Diencephalon (tissue), 1 donor: ENCODE results near the gene SMARCD1. TPM values are rescaled to one million over a fixed set of nuclear protein-coding genes. Genes with fewer than 3 reads are reported as not detected.

Source experiments
- total RNA-seq: library from RNA; depleted of rRNA; stranded (reverse); fragments of >200 nt; gene quantifications from one replicate; pipeline ENCODE4 v1.2.3, GENCODE V29; 2014

SMARCD1 gene
- total RNA-seq: 50.3 TPM

DNA sequence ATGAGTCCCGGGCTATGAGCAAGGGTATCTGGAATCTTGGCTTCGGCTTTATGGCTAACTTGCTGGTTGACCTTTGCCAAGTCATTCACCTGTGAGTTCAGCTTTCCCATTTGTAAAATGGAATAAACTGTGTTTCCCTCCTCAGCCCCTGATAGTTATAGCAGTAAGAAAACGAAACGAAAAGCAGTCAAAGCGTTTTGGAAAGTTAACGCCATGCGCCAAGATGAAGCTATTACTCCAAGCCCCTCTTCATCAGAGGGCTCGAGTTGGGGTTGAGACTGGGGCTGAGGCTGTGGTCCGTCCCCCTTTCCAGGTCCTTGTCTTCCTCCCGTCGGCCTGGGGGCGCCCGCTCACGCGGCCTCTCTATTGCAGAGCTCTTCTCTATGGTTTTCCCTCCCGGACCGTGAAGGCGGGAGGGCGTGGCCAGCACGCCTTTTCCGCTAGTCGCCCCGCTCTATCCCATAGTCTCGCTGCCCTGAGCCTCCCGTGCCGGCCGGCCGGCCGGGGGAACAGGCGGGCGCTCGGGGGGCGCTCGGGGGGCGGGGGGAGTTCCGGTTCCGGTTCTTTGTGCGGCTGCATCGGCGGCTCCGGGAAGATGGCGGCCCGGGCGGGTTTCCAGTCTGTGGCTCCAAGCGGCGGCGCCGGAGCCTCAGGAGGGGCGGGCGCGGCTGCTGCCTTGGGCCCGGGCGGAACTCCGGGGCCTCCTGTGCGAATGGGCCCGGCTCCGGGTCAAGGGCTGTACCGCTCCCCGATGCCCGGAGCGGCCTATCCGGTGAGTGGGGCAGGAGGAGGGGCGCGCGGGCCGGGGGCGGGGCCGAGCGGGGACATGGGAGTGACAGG, at the start of gene SMARCD1:
TSS of gene SMARCD1 (plus strand) at position 568 of the 840 bp plus-strand sequence. CDS start at position 596, 28 bp downstream.

GRCh38 chr12:50057000-50057841, 27.9 kb upstream of the SMARCD1 start, which contains the start of gene ASIC1:
Gene ASIC1 (plus strand): TSS chr12:50057596. CDS start chr12:50058767, 1,171 bp downstream.

GRCh38 chr12:50103767-50104321, 18.7 kb downstream of the SMARCD1 start, which contains the start of gene GPD1:
Gene GPD1 (plus strand): TSS chr12:50104008. CDS start chr12:50104051, 43 bp downstream.

DNA sequence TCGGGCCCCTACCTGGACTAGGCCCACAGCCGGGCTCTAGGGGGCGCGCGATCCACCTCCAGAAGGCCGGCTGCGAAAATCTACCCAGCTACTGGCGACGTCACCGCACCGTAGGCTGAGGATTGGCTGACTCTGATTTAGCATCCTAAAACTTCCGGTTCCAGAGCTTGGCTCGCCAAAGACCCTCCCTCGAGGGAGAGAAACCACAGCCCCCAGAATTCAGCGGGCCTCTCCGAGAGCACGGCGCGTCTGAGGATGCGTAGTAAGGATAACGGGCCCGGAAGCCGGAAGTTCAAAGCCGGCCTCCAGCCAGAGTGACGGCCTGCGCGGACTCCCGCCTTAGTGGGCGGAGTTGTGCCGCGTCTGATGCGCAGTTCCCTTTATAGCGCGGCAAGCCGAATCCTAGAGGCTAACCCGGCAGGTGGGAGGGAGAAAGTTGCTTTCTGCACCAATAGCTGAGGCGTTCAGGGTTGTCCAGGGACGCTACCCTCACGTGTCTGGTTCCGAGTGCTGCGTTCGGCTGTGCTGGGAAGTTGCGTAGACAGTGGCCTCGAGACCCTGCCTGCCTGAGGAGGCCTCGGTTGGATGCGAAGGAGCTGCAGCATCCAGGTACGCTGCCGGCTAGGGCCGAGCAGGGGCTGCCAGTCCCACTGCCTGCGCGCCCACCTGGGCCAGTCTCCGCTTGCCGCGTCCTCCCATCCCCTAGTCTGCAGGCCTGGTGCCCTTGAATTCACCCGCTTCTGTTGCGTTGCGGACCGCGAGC, 26.7 kb downstream of the SMARCD1 start, which contains the start of gene COX14:
TSS of gene COX14 (plus strand) at position 544 of the 763 bp plus-strand sequence. CDS start 7,808 bp downstream, outside the sequence.

Other genes with a start within 250 kb of the SMARCD1 start
- gene BCDIN3D, start 242.2 kb upstream of the SMARCD1 start, total RNA-seq: 6.2 TPM
- gene FAIM2, start 181.4 kb upstream of the SMARCD1 start, total RNA-seq: 59.1 TPM
- not detected for gene AQP2, start 134.6 kb upstream of the SMARCD1 start, total RNA-seq
- 0.92 TPM for gene AQP5, start 123.5 kb upstream of the SMARCD1 start, total RNA-seq
- gene AQP6, start 112.4 kb upstream of the SMARCD1 start, total RNA-seq: 0.46 TPM
- 37.8 TPM for gene RACGAP1, start 59.8 kb upstream of the SMARCD1 start, total RNA-seq
- 31.1 TPM for gene ASIC1, start 27.7 kb upstream of the SMARCD1 start, total RNA-seq
- gene GPD1, start 18.7 kb downstream of the SMARCD1 start, total RNA-seq: 12.2 TPM
- 24.5 TPM for gene COX14, start 26.9 kb downstream of the SMARCD1 start, total RNA-seq
- gene CERS5, start 82.0 kb downstream of the SMARCD1 start, total RNA-seq: 88.8 TPM
- gene LIMA1, start 198.2 kb downstream of the SMARCD1 start, total RNA-seq: 22.8 TPM